ENCODE data around the gene ANGPTL2. TPM values are rescaled to one million over a fixed set of nuclear protein-coding genes. Genes with fewer than 3 reads are reported as not detected.

ANGPTL2 gene
- total RNA-seq, 1 experiment from 2014 or later = 0.20 TPM

GRCh38 chr9:127124111-127124531 is 1.7 kb upstream of the ANGPTL2 start:
- Histone ChIP-seq H3K4me3 (replicated peaks in 1 of 2; ENCODE audit: low read depth in 1 of 2, low read length in 2 of 2) (no peak overlapping the region), H3K9me3 (ENCODE audit: control insufficient read depth in 1 of 2, insufficient read depth in 1 of 2, low read depth in 1 of 2, low read length in 2 of 2) (no peaks in the 10 kb centered on the region), H3K4me1 (ENCODE audit: control insufficient read depth in 1 of 2, insufficient read depth in 2 of 2, low read length in 2 of 2) (no peaks in the 10 kb centered on the region), H2AFZ (ENCODE audit: low read depth, low read length, poor library complexity, severe bottlenecking) (no peak overlapping the region), H3K79me2 (ENCODE audit: insufficient read depth, low read length) (no peaks in the 10 kb centered on the region), H3K27ac (ENCODE audit: low read depth, low read length) (no peak overlapping the region), H4K20me1 (ENCODE audit: insufficient read depth) (no peaks in the 10 kb centered on the region), H3K4me2 (ENCODE audit: low read length) (no peak overlapping the region), H3K27me3 (ENCODE audit: insufficient read depth, low read length) (no peaks in the 10 kb centered on the region), H3K9me2 (ENCODE audit: insufficient read depth) (no peaks in the 10 kb centered on the region), H3K9ac (ENCODE audit: low read length) (no peak overlapping the region), H3K36me3 (ENCODE audit: control insufficient read depth in 1 of 2, insufficient read depth in 2 of 2, low read length in 2 of 2) (no peaks in the 10 kb centered on the region)
- ATAC-seq (no peak), DNase-seq (ENCODE audit: low read depth, low spot score) (no peak)
- TF ChIP-seq, protein P1, sequence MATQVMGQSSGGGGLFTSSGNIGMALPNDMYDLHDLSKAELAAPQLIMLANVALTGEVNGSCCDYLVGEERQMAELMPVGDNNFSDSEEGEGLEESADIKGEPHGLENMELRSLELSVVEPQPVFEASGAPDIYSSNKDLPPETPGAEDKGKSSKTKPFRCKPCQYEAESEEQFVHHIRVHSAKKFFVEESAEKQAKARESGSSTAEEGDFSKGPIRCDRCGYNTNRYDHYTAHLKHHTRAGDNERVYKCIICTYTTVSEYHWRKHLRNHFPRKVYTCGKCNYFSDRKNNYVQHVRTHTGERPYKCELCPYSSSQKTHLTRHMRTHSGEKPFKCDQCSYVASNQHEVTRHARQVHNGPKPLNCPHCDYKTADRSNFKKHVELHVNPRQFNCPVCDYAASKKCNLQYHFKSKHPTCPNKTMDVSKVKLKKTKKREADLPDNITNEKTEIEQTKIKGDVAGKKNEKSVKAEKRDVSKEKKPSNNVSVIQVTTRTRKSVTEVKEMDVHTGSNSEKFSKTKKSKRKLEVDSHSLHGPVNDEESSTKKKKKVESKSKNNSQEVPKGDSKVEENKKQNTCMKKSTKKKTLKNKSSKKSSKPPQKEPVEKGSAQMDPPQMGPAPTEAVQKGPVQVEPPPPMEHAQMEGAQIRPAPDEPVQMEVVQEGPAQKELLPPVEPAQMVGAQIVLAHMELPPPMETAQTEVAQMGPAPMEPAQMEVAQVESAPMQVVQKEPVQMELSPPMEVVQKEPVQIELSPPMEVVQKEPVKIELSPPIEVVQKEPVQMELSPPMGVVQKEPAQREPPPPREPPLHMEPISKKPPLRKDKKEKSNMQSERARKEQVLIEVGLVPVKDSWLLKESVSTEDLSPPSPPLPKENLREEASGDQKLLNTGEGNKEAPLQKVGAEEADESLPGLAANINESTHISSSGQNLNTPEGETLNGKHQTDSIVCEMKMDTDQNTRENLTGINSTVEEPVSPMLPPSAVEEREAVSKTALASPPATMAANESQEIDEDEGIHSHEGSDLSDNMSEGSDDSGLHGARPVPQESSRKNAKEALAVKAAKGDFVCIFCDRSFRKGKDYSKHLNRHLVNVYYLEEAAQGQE (IDR thresholded peaks at IDR 0.05; ENCODE audit: low read depth) = no peak
- TF ChIP-seq FOSL1 (IDR thresholded peaks at IDR 0.05; ENCODE audit: low read depth) (no peak), ZFX (IDR thresholded peaks at IDR 0.05) (no peak), SIN3A (IDR thresholded peaks at IDR 0.05; ENCODE audit: low read depth) (no peak), EGR1 (IDR thresholded peaks at IDR 0.05; ENCODE audit: low read depth) (no peak)
- intact Hi-C loops (cut with micrococcal nuclease) = no loop called here
- POLR2A ChIA-PET = no interaction called here
- CTCF ChIA-PET = no interaction called here
- RAD21 ChIA-PET (ENCODE audit: low non-redundant PET in 1 of 2, low total read pairs in 2 of 2, uncharacterized antibody in 2 of 2, unreplicated experiment in 2 of 2) = no interaction called here
- no TSS peak for BruUV-seq (replicated peaks)

- BruUV-seq (replicated peaks) = no TSS peak
- no peak overlapping the region for H3K4me3 ChIP-seq (replicated peaks in 1 of 2; ENCODE audit: low read depth in 1 of 2, low read length in 2 of 2)
- intact Hi-C loops (cut with micrococcal nuclease) = no loop called here
- ChIA-PET POLR2A (no interaction called here), CTCF (no interaction called here), RAD21 (ENCODE audit: low non-redundant PET in 1 of 2, low total read pairs in 2 of 2, uncharacterized antibody in 2 of 2, unreplicated experiment in 2 of 2) (no interaction called here)
- no peak overlapping the region for H3K9ac ChIP-seq (ENCODE audit: low read length)
- no peaks in the 10 kb centered on the region for H3K36me3 ChIP-seq (ENCODE audit: control insufficient read depth in 1 of 2, insufficient read depth in 2 of 2, low read length in 2 of 2)
- H2AFZ ChIP-seq (ENCODE audit: low read depth, low read length, poor library complexity, severe bottlenecking) = no peak overlapping the region
- no peak for DNase-seq (ENCODE audit: low read depth, low spot score)
- H3K27me3 ChIP-seq (ENCODE audit: insufficient read depth, low read length) = no peaks in the 10 kb centered on the region
- H3K9me2 ChIP-seq (ENCODE audit: insufficient read depth) = no peaks in the 10 kb centered on the region
- 0 out of 2 replicates have a peak, but pooled peaks have one; percentile 13 for ATAC-seq
- no peaks in the 10 kb centered on the region for H3K4me1 ChIP-seq (ENCODE audit: control insufficient read depth in 1 of 2, insufficient read depth in 2 of 2, low read length in 2 of 2)
- no peaks in the 10 kb centered on the region for H3K9me3 ChIP-seq (ENCODE audit: control insufficient read depth in 1 of 2, insufficient read depth in 1 of 2, low read depth in 1 of 2, low read length in 2 of 2)
- H3K27ac ChIP-seq (ENCODE audit: low read depth, low read length) = no peak overlapping the region
- no peaks in the 10 kb centered on the region for H4K20me1 ChIP-seq (ENCODE audit: insufficient read depth)
- no peaks in the 10 kb centered on the region for H3K79me2 ChIP-seq (ENCODE audit: insufficient read depth, low read length)
- H3K4me2 ChIP-seq (ENCODE audit: low read length) = no peak overlapping the region
- TF ChIP-seq EGR1 (IDR thresholded peaks at IDR 0.05; ENCODE audit: low read depth) = no peak
- no peak for TF ChIP-seq SIN3A (IDR thresholded peaks at IDR 0.05; ENCODE audit: low read depth)
- TF ChIP-seq, protein P2, sequence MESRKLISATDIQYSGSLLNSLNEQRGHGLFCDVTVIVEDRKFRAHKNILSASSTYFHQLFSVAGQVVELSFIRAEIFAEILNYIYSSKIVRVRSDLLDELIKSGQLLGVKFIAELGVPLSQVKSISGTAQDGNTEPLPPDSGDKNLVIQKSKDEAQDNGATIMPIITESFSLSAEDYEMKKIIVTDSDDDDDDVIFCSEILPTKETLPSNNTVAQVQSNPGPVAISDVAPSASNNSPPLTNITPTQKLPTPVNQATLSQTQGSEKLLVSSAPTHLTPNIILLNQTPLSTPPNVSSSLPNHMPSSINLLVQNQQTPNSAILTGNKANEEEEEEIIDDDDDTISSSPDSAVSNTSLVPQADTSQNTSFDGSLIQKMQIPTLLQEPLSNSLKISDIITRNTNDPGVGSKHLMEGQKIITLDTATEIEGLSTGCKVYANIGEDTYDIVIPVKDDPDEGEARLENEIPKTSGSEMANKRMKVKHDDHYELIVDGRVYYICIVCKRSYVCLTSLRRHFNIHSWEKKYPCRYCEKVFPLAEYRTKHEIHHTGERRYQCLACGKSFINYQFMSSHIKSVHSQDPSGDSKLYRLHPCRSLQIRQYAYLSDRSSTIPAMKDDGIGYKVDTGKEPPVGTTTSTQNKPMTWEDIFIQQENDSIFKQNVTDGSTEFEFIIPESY (IDR thresholded peaks at IDR 0.05; ENCODE audit: extremely low read depth, insufficient replicate concordance, low read length) = no peak
- no peak for TF ChIP-seq EZH2phosphoT487 (IDR thresholded peaks at IDR 0.05; ENCODE audit: borderline replicate concordance)
- TF ChIP-seq, protein P3, sequence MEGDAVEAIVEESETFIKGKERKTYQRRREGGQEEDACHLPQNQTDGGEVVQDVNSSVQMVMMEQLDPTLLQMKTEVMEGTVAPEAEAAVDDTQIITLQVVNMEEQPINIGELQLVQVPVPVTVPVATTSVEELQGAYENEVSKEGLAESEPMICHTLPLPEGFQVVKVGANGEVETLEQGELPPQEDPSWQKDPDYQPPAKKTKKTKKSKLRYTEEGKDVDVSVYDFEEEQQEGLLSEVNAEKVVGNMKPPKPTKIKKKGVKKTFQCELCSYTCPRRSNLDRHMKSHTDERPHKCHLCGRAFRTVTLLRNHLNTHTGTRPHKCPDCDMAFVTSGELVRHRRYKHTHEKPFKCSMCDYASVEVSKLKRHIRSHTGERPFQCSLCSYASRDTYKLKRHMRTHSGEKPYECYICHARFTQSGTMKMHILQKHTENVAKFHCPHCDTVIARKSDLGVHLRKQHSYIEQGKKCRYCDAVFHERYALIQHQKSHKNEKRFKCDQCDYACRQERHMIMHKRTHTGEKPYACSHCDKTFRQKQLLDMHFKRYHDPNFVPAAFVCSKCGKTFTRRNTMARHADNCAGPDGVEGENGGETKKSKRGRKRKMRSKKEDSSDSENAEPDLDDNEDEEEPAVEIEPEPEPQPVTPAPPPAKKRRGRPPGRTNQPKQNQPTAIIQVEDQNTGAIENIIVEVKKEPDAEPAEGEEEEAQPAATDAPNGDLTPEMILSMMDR (IDR thresholded peaks at IDR 0.05 in 2 of 3, conservative IDR thresholded peaks at IDR 0.05 in 1 of 3; ENCODE audit: borderline replicate concordance in 1 of 3, insufficient read depth in 1 of 3, low read depth in 2 of 3, low read length in 2 of 3) = no peak
- TF ChIP-seq SP1 (IDR thresholded peaks at IDR 0.05; ENCODE audit: low read depth) = no peak
- no peak for TF ChIP-seq ELF1 (IDR thresholded peaks at IDR 0.05; ENCODE audit: borderline replicate concordance, low read depth)
- TF ChIP-seq, protein P4, sequence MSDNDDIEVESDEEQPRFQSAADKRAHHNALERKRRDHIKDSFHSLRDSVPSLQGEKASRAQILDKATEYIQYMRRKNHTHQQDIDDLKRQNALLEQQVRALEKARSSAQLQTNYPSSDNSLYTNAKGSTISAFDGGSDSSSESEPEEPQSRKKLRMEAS (IDR thresholded peaks at IDR 0.05) = no peak
These were observed 842 bp upstream of the ANGPTL2 start for GRCh38 chr9:127123064-127123890.

Data from HCT116 (cell line).